Measurements from ENCODE around the gene ANKRD26. TPM values are rescaled to one million over a fixed set of nuclear protein-coding genes. Genes with fewer than 3 reads are reported as not detected.

The ANKRD26 gene
- total and polyA plus RNA-seq, 3 donors from 2014 or later: 1.1 to 17.6 (median 13.8) TPM

GRCh38 chr10:27035163-27035562 is 65.1 kb downstream of the ANKRD26 start:
- WGBS, 2 donors: 72 to 74% methylated on average over 5 of the region's 5 CpGs
- H3K4me1 ChIP-seq: no peaks in the 10 kb centered on the region
- no peak for TF ChIP-seq CTCF (IDR thresholded peaks at IDR 0.05)
- no peak for TF ChIP-seq POLR2A (IDR thresholded peaks at IDR 0.05)
- intact Hi-C loops (cut with DNase I; ENCODE audit: low total_unique reads): no loop called here
- no peaks in the 10 kb centered on the region for H3K27me3 ChIP-seq
- no peak overlapping the region for H3K27ac ChIP-seq
- H3K4me3 ChIP-seq: no peak overlapping the region
- H3K36me3 ChIP-seq (ENCODE audit: low read depth, missing control alignments): no peaks in the 10 kb centered on the region
- no peaks in the 10 kb centered on the region for H3K9me3 ChIP-seq
- no peak for DNase-seq

- no peaks in the 10 kb centered on the region for H3K4me1 ChIP-seq
- TF ChIP-seq POLR2A (IDR thresholded peaks at IDR 0.05): no peak
- TF ChIP-seq CTCF (IDR thresholded peaks at IDR 0.05): no peak
- H3K4me3 ChIP-seq: no peak overlapping the region
- 92 to 95% methylated on average over 2 of the region's 2 CpGs for WGBS, 2 donors
- intact Hi-C loops (cut with DNase I; ENCODE audit: low total_unique reads): no loop called here
- no peak overlapping the region for H3K27ac ChIP-seq
- H3K27me3 ChIP-seq: no peaks in the 10 kb centered on the region
- H3K36me3 ChIP-seq (ENCODE audit: low read depth, missing control alignments): no peaks in the 10 kb centered on the region
- no peaks in the 10 kb centered on the region for H3K9me3 ChIP-seq
- no peak for DNase-seq
Observed at GRCh38 chr10:27030060-27030459, 70.2 kb downstream of the ANKRD26 start.

GRCh38 chr10:27022048-27022447 is 78.2 kb downstream of the ANKRD26 start:
- H3K4me1 ChIP-seq: no peaks in the 10 kb centered on the region
- WGBS, 2 donors: 74 to 83% methylated on average over 2 of the region's 2 CpGs
- no peaks in the 10 kb centered on the region for H3K9me3 ChIP-seq
- no peak for DNase-seq
- no peak overlapping the region for H3K27ac ChIP-seq
- no peaks in the 10 kb centered on the region for H3K36me3 ChIP-seq (ENCODE audit: low read depth, missing control alignments)
- no peaks in the 10 kb centered on the region for H3K27me3 ChIP-seq
- TF ChIP-seq POLR2A (IDR thresholded peaks at IDR 0.05) (no peak), CTCF (IDR thresholded peaks at IDR 0.05) (no peak)
- H3K4me3 ChIP-seq: no peak overlapping the region
- intact Hi-C loops (cut with DNase I; ENCODE audit: low total_unique reads): no loop called here

GRCh38 chr10:27020243-27020642 is 80.1 kb downstream of the ANKRD26 start:
- H3K4me1 ChIP-seq: no peaks in the 10 kb centered on the region
- H3K9me3 ChIP-seq: no peaks in the 10 kb centered on the region
- no peaks in the 10 kb centered on the region for H3K27me3 ChIP-seq
- intact Hi-C loops (cut with DNase I; ENCODE audit: low total_unique reads): no loop called here
- DNase-seq: no peak
- H3K27ac ChIP-seq: no peak overlapping the region
- H3K36me3 ChIP-seq (ENCODE audit: low read depth, missing control alignments): no peaks in the 10 kb centered on the region
- 83 to 86% methylated on average over 5 of the region's 5 CpGs for WGBS, 2 donors
- TF ChIP-seq POLR2A (IDR thresholded peaks at IDR 0.05): no peak
- TF ChIP-seq CTCF (IDR thresholded peaks at IDR 0.05): no peak
- no peak overlapping the region for H3K4me3 ChIP-seq

- no peak for TF ChIP-seq CTCF (IDR thresholded peaks at IDR 0.05)
- no peak for TF ChIP-seq POLR2A (IDR thresholded peaks at IDR 0.05)
- intact Hi-C loops (cut with DNase I; ENCODE audit: low total_unique reads): no loop called here
- no peaks in the 10 kb centered on the region for H3K9me3 ChIP-seq
- H3K36me3 ChIP-seq (ENCODE audit: low read depth, missing control alignments): no peaks in the 10 kb centered on the region
- no peak overlapping the region for H3K4me3 ChIP-seq
- H3K27me3 ChIP-seq: no peaks in the 10 kb centered on the region
- WGBS, 2 donors: 48 to 60% methylated on average over 4 of the region's 4 CpGs
- no peak overlapping the region for H3K27ac ChIP-seq
- H3K4me1 ChIP-seq: no peaks in the 10 kb centered on the region
- peak; percentile 17 for DNase-seq
Observed at GRCh38 chr10:27019827-27020226, 80.5 kb downstream of the ANKRD26 start.

Data from testis (tissue), 3 donors.